ENCODE measurements around the gene SLC10A7.

DNA sequence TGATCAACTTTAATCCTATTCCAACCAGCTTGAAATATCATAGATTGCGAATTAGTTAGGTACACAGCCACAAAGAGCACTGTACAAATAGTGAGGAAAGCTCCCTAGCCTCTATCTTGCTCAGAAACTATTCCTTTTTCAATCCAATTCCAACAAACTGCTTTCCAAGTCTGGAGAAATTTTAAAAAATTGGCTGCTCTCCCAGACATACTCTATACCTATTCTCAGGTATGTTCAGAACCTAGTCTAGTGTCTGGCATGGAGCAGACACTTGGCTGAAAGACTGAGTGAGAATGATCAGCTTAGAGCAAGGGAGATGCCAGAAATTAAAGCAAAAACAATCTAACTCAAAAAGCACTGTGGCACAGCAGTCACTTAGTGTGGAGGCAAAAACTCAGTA, 105.9 kb downstream of the SLC10A7 start:
- TF ChIP-seq, protein P1, sequence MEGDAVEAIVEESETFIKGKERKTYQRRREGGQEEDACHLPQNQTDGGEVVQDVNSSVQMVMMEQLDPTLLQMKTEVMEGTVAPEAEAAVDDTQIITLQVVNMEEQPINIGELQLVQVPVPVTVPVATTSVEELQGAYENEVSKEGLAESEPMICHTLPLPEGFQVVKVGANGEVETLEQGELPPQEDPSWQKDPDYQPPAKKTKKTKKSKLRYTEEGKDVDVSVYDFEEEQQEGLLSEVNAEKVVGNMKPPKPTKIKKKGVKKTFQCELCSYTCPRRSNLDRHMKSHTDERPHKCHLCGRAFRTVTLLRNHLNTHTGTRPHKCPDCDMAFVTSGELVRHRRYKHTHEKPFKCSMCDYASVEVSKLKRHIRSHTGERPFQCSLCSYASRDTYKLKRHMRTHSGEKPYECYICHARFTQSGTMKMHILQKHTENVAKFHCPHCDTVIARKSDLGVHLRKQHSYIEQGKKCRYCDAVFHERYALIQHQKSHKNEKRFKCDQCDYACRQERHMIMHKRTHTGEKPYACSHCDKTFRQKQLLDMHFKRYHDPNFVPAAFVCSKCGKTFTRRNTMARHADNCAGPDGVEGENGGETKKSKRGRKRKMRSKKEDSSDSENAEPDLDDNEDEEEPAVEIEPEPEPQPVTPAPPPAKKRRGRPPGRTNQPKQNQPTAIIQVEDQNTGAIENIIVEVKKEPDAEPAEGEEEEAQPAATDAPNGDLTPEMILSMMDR (conservative IDR thresholded peaks at IDR 0.05; ENCODE audit: low read depth, low read length): no peak
- TF ChIP-seq POLR2A (IDR thresholded peaks at IDR 0.05; ENCODE audit: low read depth, low read length): no peak
